ENCODE data around the gene TRABD2A.

TRABD2A gene

GRCh38 chr2:84904151-84904550 is 23.3 kb upstream of the TRABD2A start:
- DNase-seq (ENCODE audit: low read depth) = no peak

DNA sequence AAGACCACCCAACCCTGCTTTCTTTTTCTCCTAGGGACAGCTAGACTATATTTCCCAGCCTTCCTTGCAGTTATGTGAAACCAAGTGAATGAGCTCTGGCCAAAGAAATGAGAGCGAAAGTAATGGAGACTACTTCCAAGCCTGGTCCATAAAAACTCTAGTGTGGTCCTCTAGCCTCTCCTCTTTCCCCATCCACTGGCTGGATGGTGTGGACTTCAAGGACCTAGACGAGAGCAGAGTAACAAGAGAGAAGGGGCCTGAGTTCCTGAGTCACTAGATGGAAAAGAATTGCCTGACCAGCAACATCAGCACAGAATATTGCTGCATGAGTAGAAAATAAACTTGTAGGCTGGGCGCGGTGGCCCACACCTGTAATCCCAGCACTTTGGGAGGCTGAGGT is 21.6 kb upstream of the TRABD2A start:
- no peak for DNase-seq (ENCODE audit: low read depth)

DNA sequence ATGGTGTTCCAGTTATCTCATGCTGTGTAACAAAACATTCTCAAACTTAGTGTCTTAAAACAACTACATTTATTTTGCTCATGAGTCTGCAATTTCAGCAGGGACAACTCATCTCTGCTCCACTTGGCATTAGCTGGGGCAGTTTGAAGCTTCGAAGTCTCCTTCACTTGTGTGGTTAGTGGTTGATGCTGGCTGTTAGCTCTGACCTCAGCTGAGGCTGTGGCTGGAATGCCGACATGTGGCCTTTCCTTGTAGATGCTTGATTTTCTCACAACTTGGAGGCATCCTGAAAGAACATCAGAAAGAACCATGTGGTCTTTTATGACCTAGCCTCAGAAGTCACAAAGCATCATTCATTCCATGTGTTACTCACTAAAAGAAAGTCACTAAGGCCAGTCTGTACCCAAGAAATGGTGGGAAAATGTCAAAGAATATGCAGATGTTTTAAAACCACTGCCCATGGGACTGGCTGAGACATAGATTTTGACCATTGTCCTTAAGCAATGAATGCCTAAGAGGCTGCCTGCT is 20.8 kb upstream of the TRABD2A start:
- DNase-seq (ENCODE audit: low read depth) = peak; percentile 82

- no peak for DNase-seq (ENCODE audit: low read depth)
These were observed 20.1 kb upstream of the TRABD2A start for GRCh38 chr2:84900971-84901370.

DNA sequence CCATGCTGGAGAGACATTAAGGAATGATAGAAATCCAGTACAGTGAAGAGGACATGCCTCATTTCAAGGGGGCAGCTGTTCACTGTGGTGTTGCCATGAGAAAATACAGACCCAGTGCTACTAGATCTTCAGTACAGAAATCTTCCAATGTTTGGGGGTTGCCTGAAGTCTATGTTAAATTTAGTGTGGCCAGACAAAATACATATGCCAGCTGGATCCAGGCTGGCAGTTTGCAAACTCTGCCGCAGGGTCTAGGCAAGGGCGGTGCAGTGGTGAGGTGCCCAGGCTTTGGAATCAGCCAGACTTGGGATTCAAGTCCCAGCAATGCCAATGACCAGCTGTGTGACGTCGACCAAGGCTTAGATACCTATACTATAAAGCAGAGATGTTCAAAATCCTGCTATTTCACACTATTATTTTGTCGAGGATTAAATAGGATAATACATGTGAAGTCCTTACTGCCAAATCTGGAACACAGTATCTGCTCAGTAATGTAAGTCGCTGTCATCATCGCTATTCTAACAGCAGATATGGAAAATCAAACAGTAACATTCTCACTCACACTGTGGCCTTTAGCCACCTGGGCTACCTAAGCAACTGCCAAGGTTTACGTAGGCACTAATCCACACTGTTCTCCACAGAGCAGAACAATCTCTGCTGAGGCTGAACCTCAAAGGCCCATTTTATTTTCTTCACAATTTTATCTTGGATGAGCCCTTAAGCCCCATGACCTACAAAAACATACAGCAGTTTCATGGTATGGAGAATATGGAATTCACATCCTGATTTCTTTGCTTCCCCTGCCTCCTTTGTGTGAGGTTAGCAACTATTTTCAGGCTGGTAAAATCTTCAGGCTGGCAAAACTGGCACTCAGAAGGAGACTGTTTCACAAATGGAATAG is 18.7 kb upstream of the TRABD2A start:
- no peak for DNase-seq (ENCODE audit: low read depth)

- DNase-seq (ENCODE audit: low read depth) = no peak
These were observed 16.9 kb upstream of the TRABD2A start for GRCh38 chr2:84897773-84898172.

DNA sequence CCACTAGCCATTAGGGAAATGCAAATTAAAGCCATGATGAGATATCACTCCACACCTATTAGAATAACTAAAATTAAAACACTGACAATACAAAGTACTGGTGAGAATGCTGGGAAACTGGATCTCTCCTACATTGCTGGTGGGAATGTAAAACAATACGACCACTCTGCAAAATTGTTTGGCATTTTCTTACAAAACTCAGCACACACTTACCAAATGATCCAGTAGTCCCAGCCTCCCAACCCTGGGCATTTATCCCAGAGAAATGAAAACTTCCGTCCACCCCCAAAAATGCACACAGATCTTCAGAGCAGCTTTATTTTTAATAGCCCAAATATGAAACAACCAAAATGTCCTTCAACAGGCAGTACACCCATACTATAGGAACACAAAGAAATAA is 15.7 kb upstream of the TRABD2A start:
- peak; percentile 49 for DNase-seq (ENCODE audit: low read depth)

DNA sequence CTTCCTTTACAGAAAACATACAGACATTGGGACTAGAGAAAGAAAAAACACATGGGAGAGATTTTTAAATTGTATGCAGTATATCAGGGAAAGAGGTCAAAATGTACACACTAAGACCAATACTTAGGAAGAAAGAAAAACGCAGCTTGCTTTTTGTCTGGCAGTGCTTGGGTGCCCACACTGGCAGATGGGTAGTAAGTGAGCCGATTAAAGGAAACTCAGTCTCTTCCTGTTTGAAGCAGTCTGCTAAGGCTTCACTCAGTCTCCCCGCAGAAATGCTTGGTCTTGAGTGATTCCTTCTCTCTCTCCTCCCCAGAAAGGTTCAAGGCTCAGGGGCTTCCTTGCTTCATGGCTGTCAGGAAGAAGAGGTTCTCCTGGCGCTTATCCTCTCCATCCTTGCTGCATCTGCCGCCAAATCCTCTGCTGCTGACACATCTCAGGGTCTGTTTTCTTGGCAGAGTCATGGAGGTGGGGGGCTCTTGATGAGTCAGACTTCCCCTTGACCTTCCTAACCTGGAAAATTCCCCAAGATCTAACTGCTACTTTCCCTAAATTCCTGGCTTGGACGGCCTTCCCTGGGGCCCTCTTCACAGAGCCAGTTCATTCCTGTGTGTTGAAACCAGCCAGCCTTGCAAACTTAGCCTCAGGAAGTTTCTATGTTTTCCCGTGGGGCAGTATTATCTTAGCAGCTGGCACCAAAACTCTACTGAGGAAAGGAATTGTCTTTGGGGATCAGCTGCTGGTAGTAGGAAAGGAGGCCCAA is 14.1 kb upstream of the TRABD2A start:
- DNase-seq (ENCODE audit: low read depth) = peak; percentile 76

DNA sequence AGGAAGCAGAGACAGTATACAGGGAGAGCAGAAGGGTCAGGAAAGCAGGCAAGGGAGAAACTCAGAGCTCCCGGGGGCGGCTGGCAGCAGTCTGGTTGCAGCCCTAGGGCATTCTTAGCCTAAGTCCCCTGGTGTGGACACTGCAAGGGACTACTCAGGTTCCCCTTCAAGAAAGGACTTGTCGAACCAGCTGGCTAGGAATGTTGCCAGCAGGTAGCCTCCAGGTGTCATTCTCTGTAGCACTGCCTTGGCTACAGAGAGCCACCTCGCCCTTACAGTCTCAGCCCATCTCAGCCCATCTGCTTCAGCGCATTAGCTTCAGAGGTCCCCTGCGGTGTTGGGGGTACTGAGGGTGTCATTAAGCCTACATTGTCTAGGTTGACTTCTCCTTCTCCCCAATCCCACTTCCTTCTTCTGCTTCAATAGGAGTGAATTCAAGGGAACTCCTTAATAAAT is 13.3 kb upstream of the TRABD2A start:
- no peak for DNase-seq (ENCODE audit: low read depth)

DNA sequence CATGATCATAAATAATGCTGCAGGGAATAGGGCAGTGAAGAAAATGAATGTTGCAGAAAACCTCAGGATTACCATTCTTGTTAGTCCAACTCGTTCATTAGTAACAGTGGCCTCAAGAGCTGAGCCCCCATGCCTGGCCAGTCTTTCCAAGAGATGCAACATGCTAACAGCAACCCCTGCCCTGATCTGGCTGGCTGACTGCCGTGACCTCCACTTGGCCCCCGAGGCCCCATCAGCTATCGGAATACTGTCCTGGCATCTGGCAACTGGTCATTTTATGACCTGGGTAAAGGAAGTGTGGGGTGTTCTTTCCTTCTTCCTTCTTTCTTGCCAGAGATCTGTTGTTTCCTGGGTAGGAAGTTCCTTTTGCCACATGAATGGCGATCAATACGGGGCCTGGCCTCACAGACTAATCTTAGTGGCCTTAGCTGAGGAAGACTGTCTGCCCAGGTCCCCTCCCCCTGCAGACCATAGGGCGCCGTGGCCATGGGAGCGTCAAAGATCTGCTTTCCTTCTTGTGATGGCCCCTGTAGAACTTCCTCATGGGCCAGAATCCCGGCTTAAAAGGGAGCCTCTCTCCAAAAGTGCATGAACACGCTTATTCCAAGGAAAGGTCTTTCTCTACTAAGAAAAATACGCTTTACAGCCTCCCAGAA is 10.6 kb upstream of the TRABD2A start:
- no peak for DNase-seq (ENCODE audit: low read depth)

- DNase-seq (ENCODE audit: low read depth) = no peak
These were observed 8.4 kb upstream of the TRABD2A start for GRCh38 chr2:84889332-84889731.

- peak; percentile 66 for DNase-seq (ENCODE audit: low read depth)
These were observed 7.8 kb upstream of the TRABD2A start for GRCh38 chr2:84888401-84889276.

GRCh38 chr2:84886791-84887190 is 5.9 kb upstream of the TRABD2A start:
- DNase-seq (ENCODE audit: low read depth) = no peak

DNA sequence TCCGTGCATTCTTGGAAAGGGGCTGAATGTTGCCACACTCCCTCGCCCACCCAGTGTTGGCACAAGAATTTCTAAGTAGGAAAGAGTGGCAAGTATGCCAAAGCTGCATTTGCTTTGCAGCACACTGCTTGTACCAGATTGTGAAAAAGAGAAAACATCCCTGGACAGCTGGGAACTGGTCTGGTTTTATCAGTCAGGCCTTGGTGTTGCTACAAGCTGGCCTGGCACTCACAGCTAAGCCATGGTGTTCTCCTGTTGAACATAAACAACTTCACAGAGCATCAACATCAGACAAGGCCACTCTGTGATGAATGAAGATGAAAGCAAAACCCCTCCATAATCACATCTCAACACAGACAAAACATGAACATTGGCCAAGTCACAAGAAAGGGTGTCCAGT is 4.2 kb upstream of the TRABD2A start:
- no peak for DNase-seq (ENCODE audit: low read depth)

GRCh38 chr2:84884449-84884848 is 3.6 kb upstream of the TRABD2A start:
- no peak for DNase-seq (ENCODE audit: low read depth)

GRCh38 chr2:84882775-84883550 is 2.1 kb upstream of the TRABD2A start:
- no peak for DNase-seq (ENCODE audit: low read depth)

DNA sequence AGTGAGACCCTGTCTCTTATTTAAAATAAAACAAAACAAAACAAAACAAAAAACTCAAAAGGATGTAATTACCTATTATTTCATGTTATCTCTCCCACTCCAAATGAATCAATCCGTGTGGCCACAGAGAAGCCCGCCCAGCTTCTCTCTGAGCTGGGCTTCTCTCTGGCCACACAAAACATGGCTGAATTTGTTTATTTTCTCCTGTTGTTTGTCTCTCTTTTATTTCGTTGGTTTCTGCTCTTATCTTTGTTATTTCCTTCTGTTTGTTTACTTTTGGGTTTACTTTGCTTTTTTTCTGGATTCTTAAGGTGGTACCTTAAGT is 1.5 kb upstream of the TRABD2A start:
- DNase-seq (ENCODE audit: low read depth) = no peak

DNA sequence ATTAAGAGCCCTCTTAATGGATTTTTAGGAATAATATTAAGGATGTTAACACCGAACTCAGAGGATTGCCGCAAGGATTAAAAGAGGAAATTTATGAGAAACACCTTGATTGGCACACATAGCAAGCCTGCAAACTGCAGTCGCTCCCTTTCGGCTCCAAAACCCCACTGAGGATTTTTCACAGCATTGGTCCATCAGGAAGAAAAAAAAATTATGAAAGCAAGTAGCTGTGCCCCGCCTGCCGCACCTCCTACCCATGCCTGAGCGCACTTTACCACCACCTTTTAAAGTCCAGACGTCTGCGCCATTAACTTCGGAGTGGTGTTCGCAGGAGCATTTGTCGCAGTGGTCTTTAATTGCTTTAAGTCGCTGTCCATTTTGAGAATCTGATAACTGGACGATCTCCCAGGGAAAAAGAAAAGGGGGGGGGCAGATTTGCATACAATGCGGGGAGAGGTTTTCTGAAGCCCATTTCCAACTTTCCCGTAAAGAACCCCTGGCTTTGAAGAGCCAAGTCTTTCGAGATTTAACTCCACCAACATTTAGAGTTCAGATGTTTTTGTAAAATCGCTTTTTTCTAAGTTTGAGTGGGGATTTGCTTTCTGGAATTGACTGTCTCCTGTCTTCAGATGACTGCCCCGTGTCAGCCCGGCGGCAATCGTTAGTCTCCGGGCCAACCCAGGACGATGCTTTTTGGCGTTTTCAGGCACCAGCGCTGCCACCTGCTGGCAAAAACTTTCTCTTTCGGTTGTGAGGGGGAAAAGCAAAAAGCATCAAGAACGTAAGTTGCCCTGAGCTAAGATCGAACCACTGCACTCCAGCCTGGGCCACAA is 913 bp upstream of the TRABD2A start:
- DNase-seq (ENCODE audit: low read depth) = peak; percentile 76

DNA sequence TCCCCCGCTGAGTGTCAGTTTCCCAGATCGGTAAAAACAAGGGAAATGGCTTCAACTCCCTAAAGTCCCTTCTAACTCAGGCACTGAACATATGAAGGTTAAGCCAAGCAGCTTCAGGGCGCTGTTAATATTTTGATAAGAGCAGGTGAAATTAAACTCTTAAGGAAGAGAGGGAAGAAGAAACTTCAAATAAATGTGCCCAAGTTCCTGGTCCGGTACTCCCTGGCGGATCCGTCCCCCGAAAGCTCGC is 564 bp downstream of the TRABD2A start:
- DNase-seq (ENCODE audit: low read depth) = no peak

Data from fibroblast of gingiva (primary cell).